ENCODE measurements around the gene FAM163B.
"Not testable (repeated sequence)": the region's sequence is repeated elsewhere in the genome, so short reads cannot be mapped to it uniquely, and the experiment has no call there.

Gene FAM163B

GRCh38 chr9:133628766-133629165, 19.6 kb upstream of the FAM163B start:
- no peak for TF ChIP-seq CTCF (conservative IDR thresholded peaks at IDR 0.05; ENCODE audit: low read length)
- DNase-seq (ENCODE audit: low read depth): no peak
- no peak overlapping the region for H3K4me3 ChIP-seq (ENCODE audit: low read length)

- no peak for DNase-seq (ENCODE audit: low read depth)
- H3K4me3 ChIP-seq (ENCODE audit: low read length): no peak overlapping the region
- no peak for TF ChIP-seq CTCF (conservative IDR thresholded peaks at IDR 0.05; ENCODE audit: low read length)
These were observed 18.2 kb upstream of the FAM163B start for GRCh38 chr9:133627341-133627740.

GRCh38 chr9:133626008-133626407, 16.8 kb upstream of the FAM163B start:
- not testable (repeated sequence) for DNase-seq (ENCODE audit: low read depth)

GRCh38 chr9:133622555-133622954, 13.4 kb upstream of the FAM163B start:
- DNase-seq (ENCODE audit: low read depth): no peak
- TF ChIP-seq CTCF (conservative IDR thresholded peaks at IDR 0.05; ENCODE audit: low read length): no peak
- H3K4me3 ChIP-seq (ENCODE audit: low read length): no peak overlapping the region

More at GRCh38 chr9:133626008-133626407, 16.8 kb upstream of the FAM163B start:
- H3K4me3 ChIP-seq (ENCODE audit: low read length): not testable (repeated sequence)

- TF ChIP-seq CTCF (conservative IDR thresholded peaks at IDR 0.05; ENCODE audit: low read length): no peak
- DNase-seq (ENCODE audit: low read depth): no peak
- H3K4me3 ChIP-seq (ENCODE audit: low read length): no peak overlapping the region
These were observed 12.6 kb upstream of the FAM163B start for GRCh38 chr9:133621725-133622267.

GRCh38 chr9:133619791-133620190, 10.6 kb upstream of the FAM163B start:
- no peak for TF ChIP-seq CTCF (conservative IDR thresholded peaks at IDR 0.05; ENCODE audit: low read length)
- no peak overlapping the region for H3K4me3 ChIP-seq (ENCODE audit: low read length)
- DNase-seq (ENCODE audit: low read depth): no peak

GRCh38 chr9:133618726-133619125, 9.5 kb upstream of the FAM163B start:
- H3K4me3 ChIP-seq (ENCODE audit: low read length): no peak overlapping the region
- no peak for DNase-seq (ENCODE audit: low read depth)
- no peak for TF ChIP-seq CTCF (conservative IDR thresholded peaks at IDR 0.05; ENCODE audit: low read length)

Measured in AG10803 (cell line).